ENCODE data around the gene EMC7. TPM values are rescaled to one million over a fixed set of nuclear protein-coding genes. Genes with fewer than 3 reads are reported as not detected.
"Not testable (repeated sequence)": the region's sequence is repeated elsewhere in the genome, so short reads cannot be mapped to it uniquely, and the experiment has no call there.

EMC7 gene
- total RNA-seq, 1 donor from 2014 or later = 31.4 TPM

DNA sequence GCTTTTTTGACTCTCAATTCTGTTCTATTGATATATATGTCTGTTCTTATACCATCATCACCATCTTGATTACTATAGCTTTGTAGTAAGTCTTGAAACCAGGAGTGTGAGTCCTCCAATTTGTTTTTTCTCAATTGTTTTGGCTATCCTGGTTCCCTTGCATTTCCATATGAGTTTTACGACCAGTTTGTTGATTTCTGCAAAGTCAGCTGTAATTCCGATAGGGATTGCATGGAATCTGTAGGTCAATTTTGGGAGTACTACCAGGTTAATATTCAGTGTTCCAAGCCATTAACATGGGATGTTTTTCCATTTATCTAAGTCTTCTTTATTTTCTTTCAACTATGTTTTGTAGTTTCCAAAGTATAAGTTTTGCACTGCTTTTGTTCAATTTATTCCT, 27.2 kb upstream of the EMC7 start:
- intact Hi-C loops (cut with DNase I) = no loop called here

GRCh38 chr15:34126522-34126921, 24.9 kb upstream of the EMC7 start:
- Histone ChIP-seq H3K27me3 (no peaks in the 10 kb centered on the region), H3K4me3 (no peak overlapping the region)
- TF ChIP-seq POLR2A (IDR thresholded peaks at IDR 0.05) (no peak), CTCF (IDR thresholded peaks at IDR 0.05) (no peak), POLR2AphosphoS5 (IDR thresholded peaks at IDR 0.05; ENCODE audit: insufficient read depth in 1 of 2, low read depth in 1 of 2) (no peak)

More for the DNA sequence above, 27.2 kb upstream of the EMC7 start:
- H3K36me3 ChIP-seq = no peaks in the 10 kb centered on the region
- no peak for TF ChIP-seq CTCF (IDR thresholded peaks at IDR 0.05)
- no peak for DNase-seq (ENCODE audit: extremely low spot score in 2 of 2)
- H3K27ac ChIP-seq = no peak overlapping the region
- H3K4me3 ChIP-seq = no peak overlapping the region
- no peaks in the 10 kb centered on the region for H3K9me3 ChIP-seq
- H3K27me3 ChIP-seq = no peaks in the 10 kb centered on the region
- H3K4me1 ChIP-seq = no peaks in the 10 kb centered on the region

DNA sequence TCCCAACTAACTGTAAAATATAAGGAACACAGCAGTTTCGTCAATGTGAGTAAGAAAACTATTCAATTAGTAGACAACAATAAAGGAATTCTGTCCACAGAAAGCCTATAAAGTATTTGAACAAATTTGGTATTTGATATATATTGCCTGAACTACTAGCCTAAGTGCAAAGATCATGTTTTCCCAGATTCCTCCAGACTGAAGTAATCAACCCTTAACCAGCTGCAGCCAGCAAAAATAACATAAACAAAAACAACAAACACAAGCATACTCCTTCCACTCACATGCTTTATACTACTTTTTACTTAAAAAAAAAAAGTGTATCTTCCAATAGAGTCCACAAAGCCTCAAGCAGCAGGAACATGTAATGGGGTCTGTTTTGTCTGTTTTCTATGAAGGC, 24.3 kb upstream of the EMC7 start:
- no peaks in the 10 kb centered on the region for H3K9me3 ChIP-seq
- TF ChIP-seq POLR2A (IDR thresholded peaks at IDR 0.05) = no peak
- DNase-seq (ENCODE audit: extremely low spot score in 2 of 2) = no peak
- no peaks in the 10 kb centered on the region for H3K4me1 ChIP-seq
- intact Hi-C loops (cut with DNase I) = no loop called here
- no peaks in the 10 kb centered on the region for H3K36me3 ChIP-seq
- no peak overlapping the region for H3K27ac ChIP-seq
- no peak overlapping the region for H3K4me3 ChIP-seq
- no peaks in the 10 kb centered on the region for H3K27me3 ChIP-seq

More at GRCh38 chr15:34126522-34126921, 24.9 kb upstream of the EMC7 start:
- H3K4me1 ChIP-seq = no peaks in the 10 kb centered on the region
- no peak for DNase-seq (ENCODE audit: extremely low spot score in 2 of 2)
- H3K27ac ChIP-seq = no peak overlapping the region
- no peaks in the 10 kb centered on the region for H3K36me3 ChIP-seq
- intact Hi-C loops (cut with DNase I) = no loop called here
- no peaks in the 10 kb centered on the region for H3K9me3 ChIP-seq

DNA sequence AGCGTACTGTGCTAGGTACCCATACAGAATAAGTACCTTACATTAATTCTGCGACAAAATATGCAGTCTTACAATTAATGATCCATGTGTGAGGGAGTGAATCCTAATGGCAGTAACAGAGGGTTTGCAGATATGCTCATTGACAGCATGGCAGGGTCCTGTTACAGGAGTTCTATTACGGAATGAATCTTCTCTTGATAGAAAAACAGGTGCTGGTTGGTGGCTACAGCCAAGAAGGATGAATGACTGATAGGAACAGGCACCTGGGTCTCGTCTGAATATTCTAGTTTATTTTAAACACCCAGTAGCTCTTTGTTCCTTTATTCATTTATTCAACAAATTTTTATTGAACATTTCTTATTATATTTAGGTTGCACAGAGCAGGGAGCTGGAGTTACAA, 23.0 kb upstream of the EMC7 start:
- Histone ChIP-seq H3K9me3 (no peaks in the 10 kb centered on the region), H3K27me3 (no peaks in the 10 kb centered on the region), H3K4me3 (no peak overlapping the region), H3K27ac (no peak overlapping the region), H3K4me1 (no peaks in the 10 kb centered on the region), H3K36me3 (no peaks in the 10 kb centered on the region)
- TF ChIP-seq POLR2AphosphoS5 (IDR thresholded peaks at IDR 0.05; ENCODE audit: insufficient read depth in 1 of 2, low read depth in 1 of 2) (no peak), CTCF (IDR thresholded peaks at IDR 0.05) (no peak), POLR2A (IDR thresholded peaks at IDR 0.05) (no peak)
- intact Hi-C loops (cut with DNase I) = no loop called here
- no peak for DNase-seq (ENCODE audit: extremely low spot score in 2 of 2)

DNA sequence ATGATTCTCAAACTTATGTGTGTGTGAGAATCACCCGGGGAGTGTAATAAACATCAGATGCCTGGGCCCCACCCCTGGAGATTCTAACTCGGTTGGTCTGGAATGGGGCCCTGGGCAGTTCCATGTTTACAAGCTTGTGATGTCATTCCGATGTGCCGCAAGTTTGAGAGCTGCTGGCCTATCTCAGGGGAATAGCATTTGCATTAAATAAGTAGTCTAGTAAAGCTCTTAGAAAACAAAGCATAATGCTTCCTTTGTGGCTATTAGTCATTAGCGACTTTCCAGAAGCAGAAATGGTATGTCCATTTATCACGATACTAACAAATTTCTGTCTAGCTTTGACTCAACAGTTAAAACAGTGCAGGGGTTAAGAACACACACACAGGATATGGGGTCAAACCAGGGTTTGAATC, 21.1 kb upstream of the EMC7 start:
- no peaks in the 10 kb centered on the region for H3K36me3 ChIP-seq
- no peaks in the 10 kb centered on the region for H3K27me3 ChIP-seq
- TF ChIP-seq POLR2A (IDR thresholded peaks at IDR 0.05) (no peak), POLR2AphosphoS5 (IDR thresholded peaks at IDR 0.05; ENCODE audit: insufficient read depth in 1 of 2, low read depth in 1 of 2) (no peak), CTCF (IDR thresholded peaks at IDR 0.05) (no peak)
- no peak overlapping the region for H3K4me3 ChIP-seq
- no peak overlapping the region for H3K27ac ChIP-seq
- no peaks in the 10 kb centered on the region for H3K9me3 ChIP-seq
- H3K4me1 ChIP-seq = no peaks in the 10 kb centered on the region
- intact Hi-C loops (cut with DNase I) = no loop called here
- DNase-seq (ENCODE audit: extremely low spot score in 2 of 2) = no peak

DNA sequence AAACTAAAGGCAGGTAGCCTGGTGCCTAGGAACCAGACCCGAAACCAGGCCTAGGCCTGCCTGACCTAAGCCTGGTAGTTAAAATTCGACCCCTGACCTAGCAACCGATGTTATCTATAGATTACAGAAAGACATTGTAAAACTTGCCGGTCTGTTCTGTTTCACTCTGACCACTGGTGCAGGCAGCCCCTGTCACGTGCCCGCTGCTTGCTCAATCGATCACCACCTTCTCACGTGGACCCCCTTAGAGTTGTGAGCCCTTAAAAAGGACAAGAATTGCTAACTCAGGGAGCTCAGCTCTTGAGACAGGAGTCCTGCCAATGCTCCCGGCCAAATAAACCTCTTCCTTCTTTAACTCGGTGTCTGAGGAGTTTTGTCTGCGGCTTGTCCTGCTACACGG, 20.1 kb upstream of the EMC7 start:
- not testable (repeated sequence) for DNase-seq (ENCODE audit: extremely low spot score in 2 of 2)

DNA sequence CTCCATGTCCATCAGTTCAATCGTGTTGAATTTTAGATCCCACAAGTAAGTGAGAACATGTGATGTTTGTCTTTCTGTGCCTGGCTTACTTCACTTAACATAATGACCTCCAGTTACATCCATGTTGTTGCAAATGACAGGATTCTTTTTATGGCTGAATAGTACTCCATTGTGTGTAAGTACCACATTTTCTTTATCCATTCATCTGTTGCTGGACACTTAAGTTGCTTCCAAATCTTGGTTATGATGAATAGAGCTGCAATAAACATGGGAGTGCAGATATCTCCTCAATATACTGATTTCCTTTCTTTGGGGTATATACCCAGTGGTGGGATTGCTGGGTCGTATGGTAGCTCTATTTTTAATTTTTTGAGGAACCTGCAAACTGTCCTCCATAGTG, 18.8 kb upstream of the EMC7 start:
- intact Hi-C loops (cut with DNase I); H3K9me3 ChIP-seq: not testable (repeated sequence)

More for the DNA sequence above, 20.1 kb upstream of the EMC7 start:
- intact Hi-C loops (cut with DNase I); H3K4me1 ChIP-seq; H3K27me3 ChIP-seq; H3K36me3 ChIP-seq; H3K27ac ChIP-seq; H3K9me3 ChIP-seq; H3K4me3 ChIP-seq: not testable (repeated sequence)

More for the DNA sequence above, 18.8 kb upstream of the EMC7 start:
- not testable (repeated sequence) for H3K27me3 ChIP-seq; H3K4me3 ChIP-seq; H3K36me3 ChIP-seq; H3K27ac ChIP-seq; DNase-seq (ENCODE audit: extremely low spot score in 2 of 2); H3K4me1 ChIP-seq

All from vagina (tissue), 2 donors.